HepG2 (cell line): ENCODE data around the gene RAD54L2. TPM values are rescaled to one million over a fixed set of nuclear protein-coding genes. Genes with fewer than 3 reads are reported as not detected.
A peak's percentile ranks its signal among the peaks of the same experiment; 100 is the strongest.

ENCODE experiments used
- ATAC-seq: fragments of 200-7000 bp; cut with Tn5 transposase; 3 replicates; pipeline ENCODE4 v1.9.1; 2020; ENCODE audit warnings: mild to moderate bottlenecking, moderate library complexity
- BruUV-seq: library from RNA; stranded (reverse); fragments of 400-500 nt; replicated peaks from 2 replicates; lab custom pipeline; 2021; lab: Mats Ljungman, UMichigan
- CTCF ChIA-PET: fragments of 300-600 bp; formaldehyde crosslinking; extraction: SDS; loops from one replicate; lab custom pipeline; 2021; ENCODE audit warnings: low total read pairs, inconsistent platforms, low intra/inter-chr PET ratio; lab: Yijun Ruan, JAX
- POLR2A ChIA-PET: fragments of 350-600 bp; sonication (Branson Sonifier 250); formaldehyde crosslinking; loops from one replicate; lab custom pipeline; 2020; ENCODE audit warnings: antibody characterized with exemption, inconsistent platforms; lab: Yijun Ruan, JAX
- DNase-seq: peaks from one replicate; pipeline ENCODE4 v3.0.0-alpha.2; 2015; ENCODE audit warnings: low spot score
- FAIRE-seq: peaks from 3 replicates; lab custom pipeline; 2011; peaks lifted over from hg19 to GRCh38; lab: Jason Lieb, UNC
- H2AFZ ChIP-seq: one replicate; pipeline ENCODE4 v1.6.1; 2011; ENCODE audit warnings: low read length, inconsistent platforms
- H3K27ac ChIP-seq: fragments of 300-600 bp; 3 replicates; pipeline ENCODE4 v1.8.0; 2011; ENCODE audit warnings: mixed run types, mild to moderate bottlenecking, mixed read lengths, low read length, inconsistent platforms; ENCODE audit not compliant: insufficient read depth; ENCODE audit errors: extremely low read length
- H3K27me3 ChIP-seq, 2 experiments: fragments of 200-600 bp in 1 of 2; 2 replicates in 1 of 2; 3 replicates in 1 of 2; pipeline versions ENCODE4 v1.6.0 to v1.8.0; 2011; ENCODE audit warnings: low read length in 2 of 2, mild to moderate bottlenecking in 2 of 2, moderate library complexity in 2 of 2, inconsistent platforms in 1 of 2; ENCODE audit not compliant: insufficient read depth in 2 of 2, control insufficient read depth in 1 of 2
- H3K36me3 ChIP-seq, 2 experiments: fragments of 200-600 bp in 1 of 2; replicated peaks in 1 of 2; 2 replicates in 1 of 2; 3 replicates in 1 of 2; pipeline versions ENCODE4 v1.5.1 to v1.8.0; 2011; ENCODE audit warnings: low read length in 2 of 2, inconsistent platforms in 1 of 2; ENCODE audit not compliant: insufficient read depth in 2 of 2, control insufficient read depth in 1 of 2
- H3K4me1 ChIP-seq: 2 replicates; pipeline ENCODE4 v1.5.1; 2012; ENCODE audit warnings: low read length, inconsistent platforms; ENCODE audit not compliant: insufficient read depth
- H3K4me2 ChIP-seq: 2 replicates; pipeline ENCODE4 v1.6.0; 2011; ENCODE audit warnings: low read depth, low read length, inconsistent platforms
- H3K4me3 ChIP-seq, 3 experiments: fragments of 200-600 bp in 1 of 3; sonication (generic), shearing (Covaris generic) in 1 of 3; replicated peaks in 1 of 3; 2 replicates each; pipeline ENCODE4 v1.5.1; 2011 to 2016; ENCODE audit warnings: low read length in 3 of 3, inconsistent platforms in 2 of 3, low read depth in 2 of 3, mild to moderate bottlenecking in 2 of 3, control low read depth in 1 of 3, mixed read lengths in 1 of 3; ENCODE audit not compliant: insufficient read depth in 1 of 3
- H3K79me2 ChIP-seq: one replicate; pipeline ENCODE4 v1.6.1; 2011; ENCODE audit warnings: low read length, inconsistent platforms; ENCODE audit not compliant: insufficient read depth
- H3K9ac ChIP-seq: 2 replicates; pipeline ENCODE4 v1.6.0; 2011; ENCODE audit warnings: mild to moderate bottlenecking, low read depth, low read length, inconsistent platforms; ENCODE audit not compliant: insufficient read depth
- H3K9me3 ChIP-seq: 2 replicates; pipeline ENCODE4 v1.5.1; 2012; ENCODE audit warnings: mild to moderate bottlenecking, low read length
- H4K20me1 ChIP-seq: 2 replicates; pipeline ENCODE4 v1.6.0; 2011; ENCODE audit warnings: inconsistent platforms, mild to moderate bottlenecking, low read length, moderate library complexity; ENCODE audit not compliant: insufficient read depth
- CEBPG ChIP-seq: IDR thresholded peaks from 2 replicates; pipeline ENCODE4 v1.6.1; 2016
- HNRNPK ChIP-seq: fragments of 200-400 bp; formaldehyde crosslinking; IDR thresholded peaks from 2 replicates; pipeline ENCODE4 v1.6.1; 2018; ENCODE audit warnings: low read length, low read depth, moderate library complexity, mild to moderate bottlenecking; ENCODE audit not compliant: poor library complexity, severe bottlenecking
- PCBP1 ChIP-seq: fragments of 200-400 bp; formaldehyde crosslinking; IDR thresholded peaks from 2 replicates; pipeline ENCODE4 v1.6.1; 2017; ENCODE audit warnings: mild to moderate bottlenecking, low read depth, low read length, borderline replicate concordance
- PCBP2 ChIP-seq: fragments of 200-400 bp; formaldehyde crosslinking; optimal IDR thresholded peaks from 2 replicates; pipeline ENCODE3; 2018; ENCODE audit warnings: low read length, low read depth; ENCODE audit not compliant: poor library complexity, severe bottlenecking
- TBX2 ChIP-seq: sonication (generic); formaldehyde crosslinking; IDR thresholded peaks from 2 replicates; pipeline ENCODE4 v1.5.0; 2020; ENCODE audit warnings: missing genetic modification reagents, mild to moderate bottlenecking, borderline replicate concordance
- TEAD3 ChIP-seq: optimal IDR thresholded peaks from 2 replicates; pipeline ENCODE3; 2016; ENCODE audit warnings: borderline replicate concordance
- ZNF30 ChIP-seq: sonication (generic); formaldehyde crosslinking; IDR thresholded peaks from 2 replicates; pipeline ENCODE4 v1.5.0; 2020; ENCODE audit warnings: mild to moderate bottlenecking, missing genetic modification reagents
- ZNF770 ChIP-seq: sonication (generic); formaldehyde crosslinking; IDR thresholded peaks from 2 replicates; pipeline ENCODE4 v1.5.0; 2020; ENCODE audit warnings: mild to moderate bottlenecking, missing genetic modification reagents
- WGBS: methylation state at CpG from one replicate; pipeline ENCODE4 v1.1.6; 2017; ENCODE audit warnings: low lambda C conversion rate; 5-methylcytosine and 5-hydroxymethylcytosine counted together
- in situ Hi-C: cut with HindIII; loops from 2 replicates; pipeline ENCODE4 v1.10.0; 2017; ENCODE audit warnings: low pct_unique_long_range_greater_than_20kb; ENCODE audit not compliant: extremely low pct_ligation_motif_present
- intact Hi-C: fragments of 100-400 bp; cut with micrococcal nuclease; formaldehyde crosslinking; loops from one replicate; pipeline ENCODE4 v1.10.0; 2022; ENCODE audit not compliant: unreplicated experiment
- polyA plus RNA-seq, 8 experiments: library from polyadenylated mRNA; depleted of rRNA in 3 of 8; stranded (reverse) in 7 of 8; unstranded in 1 of 8; fragments of >200 nt; fragmentation: Illumina TruSeq in 4 of 8; extraction: Trizol in 4 of 8; gene quantifications; 2 replicates each; pipeline versions ENCODE4 v1.2.1 to v1.2.3, GENCODE V29; 2011 to 2016; ENCODE audit warnings: low read depth in 4 of 8, missing spikeins in 1 of 8, mixed read lengths in 1 of 8; ENCODE audit not compliant: insufficient read depth in 1 of 8
- total RNA-seq, 5 experiments: library from RNA; depleted of rRNA; stranded (reverse); fragments of >200 nt; fragmentation: Illumina TruSeq; extraction: Trizol; gene quantifications; 2 replicates each; pipeline ENCODE4 v1.2.3, GENCODE V29; 2016; ENCODE audit warnings: low read depth in 1 of 5

RAD54L2 gene
- total and polyA plus RNA-seq, 2 of the 13 experiments (the other 11 are each of a cell fraction or from before 2014, with no cell fraction given): 5.5 to 14.8 TPM

DNA sequence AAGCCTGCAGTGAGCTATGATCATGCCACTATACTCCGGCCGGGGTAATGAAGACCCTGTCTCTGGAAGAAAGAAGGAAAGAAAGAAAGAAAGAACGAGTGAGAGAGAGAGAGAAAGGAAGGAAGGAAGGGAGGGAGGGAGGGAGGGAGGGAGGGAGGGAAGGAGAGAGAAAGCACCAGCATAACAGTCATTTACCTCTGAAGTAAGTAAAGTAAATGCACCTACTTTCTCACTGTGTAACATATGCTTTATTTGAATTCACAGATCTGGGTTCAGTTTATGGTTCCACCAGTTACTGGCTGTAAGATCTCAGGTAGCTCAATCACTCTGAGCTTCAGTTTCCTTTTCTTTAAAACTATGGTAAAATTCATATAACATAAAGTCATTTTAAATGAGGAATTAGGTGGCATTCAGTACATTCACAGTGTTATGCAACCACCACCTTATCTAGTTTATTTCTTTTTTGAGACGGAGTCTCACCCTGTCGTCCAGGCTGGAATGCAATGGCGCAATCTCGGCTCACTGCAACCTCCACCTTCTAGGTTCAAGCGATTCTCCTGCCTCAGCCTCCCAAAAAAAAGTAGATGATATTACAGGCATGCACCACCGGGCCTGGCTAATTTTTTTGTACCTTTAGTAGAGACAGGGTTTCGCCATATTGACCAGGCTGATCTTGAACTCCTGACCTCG is 16.1 kb upstream of the RAD54L2 start:
- Histone ChIP-seq H4K20me1 (no peaks in the 10 kb centered on the region), H3K4me2 (no peak overlapping the region), H3K27ac (no peak overlapping the region), H3K27me3 (no peaks in the 10 kb centered on the region), H3K9ac (no peak overlapping the region), H3K36me3 (no peaks in the 10 kb centered on the region), H3K79me2 (no peaks in the 10 kb centered on the region), H3K4me3 (no peak overlapping the region), H3K4me1 (peaks cover 22% of the 10 kb centered on the region), H2AFZ (no peak overlapping the region), H3K9me3 (no peaks in the 10 kb centered on the region)
- WGBS: 15% methylated on average over 11 of the region's 11 CpGs
- intact Hi-C loops: no loop called here
- no peak for DNase-seq
- CTCF ChIA-PET: no interaction called here
- no peak for TF ChIP-seq TBX2
- 0 out of 2 replicates have a peak, but pooled peaks have one; percentile 70 for TF ChIP-seq PCBP1
- peak; percentile 62 for TF ChIP-seq HNRNPK
- peak; percentile 95 for TF ChIP-seq ZNF770 (CRISPR knock-in tag)
- TF ChIP-seq CEBPG: peak; percentile 70
- no peak for TF ChIP-seq ZNF30 (CRISPR knock-in tag)
- peak; percentile 54 for TF ChIP-seq TEAD3 (CRISPR knock-in tag)
- peak; percentile 26 for TF ChIP-seq PCBP2
- POLR2A ChIA-PET: no interaction called here
- BruUV-seq: no TSS peak
- no peak for ATAC-seq
- no peak for FAIRE-seq
- in situ Hi-C loops: no loop called here
